ENCODE data around the gene CD2. TPM values are rescaled to one million over a fixed set of nuclear protein-coding genes. Genes with fewer than 3 reads are reported as not detected.

The CD2 gene
- total RNA-seq, 1 donor from 2014 or later = 8.3 TPM

DNA sequence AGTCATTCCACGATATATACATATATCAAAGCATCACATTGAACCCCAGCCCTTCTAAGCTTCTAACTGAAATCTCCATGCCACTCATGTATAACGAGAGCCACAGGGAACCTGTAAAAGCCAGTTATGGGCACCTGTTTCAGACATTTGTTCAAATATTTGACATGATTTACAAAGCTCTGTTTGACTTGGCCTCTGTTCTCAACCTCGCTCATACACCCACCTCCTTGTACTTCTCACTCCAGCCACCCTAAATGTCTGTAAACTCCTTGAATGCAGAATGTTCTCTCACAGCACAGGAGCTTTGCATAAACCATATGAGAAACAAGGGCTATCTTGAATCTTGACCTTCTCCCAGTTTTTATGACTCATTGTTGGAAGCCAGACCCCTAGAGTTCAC, 36.9 kb upstream of the CD2 start:
- Histone ChIP-seq H3K4me1 (no peaks in the 10 kb centered on the region), H3K4me3 (no peak overlapping the region)

DNA sequence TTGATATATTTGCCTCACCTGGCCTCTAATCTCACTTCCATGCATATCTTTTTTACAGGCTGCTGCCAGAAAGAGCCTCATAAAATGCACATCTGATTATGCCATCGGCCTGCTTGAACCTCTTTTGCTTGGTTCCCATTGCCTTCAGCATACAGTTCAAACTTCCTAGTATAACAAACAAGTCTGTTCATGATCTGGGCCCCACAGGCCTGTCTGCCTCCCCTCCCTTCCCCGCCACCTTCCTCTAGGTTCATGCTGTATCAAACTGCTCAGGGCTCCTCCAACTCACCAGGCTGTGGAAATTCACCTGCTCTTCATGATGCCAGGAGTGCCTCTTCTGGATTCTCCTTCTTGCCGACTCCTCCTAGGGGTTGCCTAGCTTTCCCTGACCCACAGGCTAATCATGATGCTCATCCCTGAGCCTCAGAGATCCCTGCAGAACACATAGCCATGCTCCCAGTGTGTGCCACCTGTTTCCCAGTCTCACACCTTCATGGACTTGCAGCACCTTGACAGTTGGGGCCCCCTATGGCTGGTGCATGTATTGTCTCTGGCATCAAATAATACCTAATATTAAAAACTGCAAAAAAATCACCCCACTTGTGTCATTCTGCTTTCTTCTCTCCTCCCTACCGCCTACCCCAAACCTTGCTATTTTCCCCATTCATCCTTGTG, 33.7 kb upstream of the CD2 start:
- peak in 1 of 2 donors; percentile 84 for DNase-seq (ENCODE audit: extremely low spot score in 2 of 2)
- TF ChIP-seq POLR2AphosphoS5 (IDR thresholded peaks at IDR 0.05; ENCODE audit: insufficient read depth in 1 of 2, low read depth in 1 of 2) (peak in 1 of 2 donors; percentile 35), POLR2A (IDR thresholded peaks at IDR 0.05) (no peak)
- TF ChIP-seq, protein P1, sequence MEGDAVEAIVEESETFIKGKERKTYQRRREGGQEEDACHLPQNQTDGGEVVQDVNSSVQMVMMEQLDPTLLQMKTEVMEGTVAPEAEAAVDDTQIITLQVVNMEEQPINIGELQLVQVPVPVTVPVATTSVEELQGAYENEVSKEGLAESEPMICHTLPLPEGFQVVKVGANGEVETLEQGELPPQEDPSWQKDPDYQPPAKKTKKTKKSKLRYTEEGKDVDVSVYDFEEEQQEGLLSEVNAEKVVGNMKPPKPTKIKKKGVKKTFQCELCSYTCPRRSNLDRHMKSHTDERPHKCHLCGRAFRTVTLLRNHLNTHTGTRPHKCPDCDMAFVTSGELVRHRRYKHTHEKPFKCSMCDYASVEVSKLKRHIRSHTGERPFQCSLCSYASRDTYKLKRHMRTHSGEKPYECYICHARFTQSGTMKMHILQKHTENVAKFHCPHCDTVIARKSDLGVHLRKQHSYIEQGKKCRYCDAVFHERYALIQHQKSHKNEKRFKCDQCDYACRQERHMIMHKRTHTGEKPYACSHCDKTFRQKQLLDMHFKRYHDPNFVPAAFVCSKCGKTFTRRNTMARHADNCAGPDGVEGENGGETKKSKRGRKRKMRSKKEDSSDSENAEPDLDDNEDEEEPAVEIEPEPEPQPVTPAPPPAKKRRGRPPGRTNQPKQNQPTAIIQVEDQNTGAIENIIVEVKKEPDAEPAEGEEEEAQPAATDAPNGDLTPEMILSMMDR (IDR thresholded peaks at IDR 0.05) = no peak
- Histone ChIP-seq H3K9me3 (no peaks in the 10 kb centered on the region), H3K27me3 (no peaks in the 10 kb centered on the region), H3K36me3 (no peaks in the 10 kb centered on the region), H3K27ac (no peak overlapping the region), H3K4me3 (no peak overlapping the region), H3K4me1 (no peaks in the 10 kb centered on the region)
- intact Hi-C loops (cut with DNase I) = no loop called here

More for the DNA sequence above, 36.9 kb upstream of the CD2 start:
- peak in 1 of 2 donors; percentile 42 for DNase-seq (ENCODE audit: extremely low spot score in 2 of 2)
- Histone ChIP-seq H3K9me3 (no peaks in the 10 kb centered on the region), H3K27ac (no peak overlapping the region), H3K27me3 (no peaks in the 10 kb centered on the region), H3K36me3 (no peaks in the 10 kb centered on the region)
- intact Hi-C loops (cut with DNase I) = no loop called here
- TF ChIP-seq POLR2AphosphoS5 (IDR thresholded peaks at IDR 0.05; ENCODE audit: insufficient read depth in 1 of 2, low read depth in 1 of 2) = no peak
- no peak for TF ChIP-seq POLR2A (IDR thresholded peaks at IDR 0.05)
- TF ChIP-seq, protein P1 (IDR thresholded peaks at IDR 0.05) = no peak

DNA sequence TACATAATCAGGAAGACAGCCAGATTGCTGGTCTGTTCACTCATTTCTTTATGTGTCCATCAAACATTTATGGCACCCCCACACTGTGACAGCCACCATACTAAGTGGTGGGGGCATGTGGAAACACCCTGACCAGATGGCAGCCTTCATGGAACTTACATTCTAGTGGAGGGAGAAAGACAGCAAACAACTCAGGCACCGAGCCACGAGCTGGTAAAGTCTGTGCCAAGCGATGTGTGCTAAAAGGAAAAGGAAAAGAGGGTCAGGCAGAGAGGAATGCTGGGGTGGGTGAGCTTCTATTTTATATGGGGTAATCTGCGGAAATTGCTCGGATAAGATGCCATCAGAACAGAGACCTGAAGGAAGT, 33.2 kb upstream of the CD2 start:
- no peaks in the 10 kb centered on the region for H3K4me1 ChIP-seq
- no peaks in the 10 kb centered on the region for H3K36me3 ChIP-seq
- DNase-seq (ENCODE audit: extremely low spot score in 2 of 2) = peak in 1 of 2 donors; percentile 42
- no peak overlapping the region for H3K4me3 ChIP-seq
- no peak overlapping the region for H3K27ac ChIP-seq
- H3K9me3 ChIP-seq = no peaks in the 10 kb centered on the region
- intact Hi-C loops (cut with DNase I) = no loop called here
- TF ChIP-seq POLR2AphosphoS5 (IDR thresholded peaks at IDR 0.05; ENCODE audit: insufficient read depth in 1 of 2, low read depth in 1 of 2) (no peak), POLR2A (IDR thresholded peaks at IDR 0.05) (no peak)
- TF ChIP-seq, protein P1 (IDR thresholded peaks at IDR 0.05) = no peak
- H3K27me3 ChIP-seq = no peaks in the 10 kb centered on the region

DNA sequence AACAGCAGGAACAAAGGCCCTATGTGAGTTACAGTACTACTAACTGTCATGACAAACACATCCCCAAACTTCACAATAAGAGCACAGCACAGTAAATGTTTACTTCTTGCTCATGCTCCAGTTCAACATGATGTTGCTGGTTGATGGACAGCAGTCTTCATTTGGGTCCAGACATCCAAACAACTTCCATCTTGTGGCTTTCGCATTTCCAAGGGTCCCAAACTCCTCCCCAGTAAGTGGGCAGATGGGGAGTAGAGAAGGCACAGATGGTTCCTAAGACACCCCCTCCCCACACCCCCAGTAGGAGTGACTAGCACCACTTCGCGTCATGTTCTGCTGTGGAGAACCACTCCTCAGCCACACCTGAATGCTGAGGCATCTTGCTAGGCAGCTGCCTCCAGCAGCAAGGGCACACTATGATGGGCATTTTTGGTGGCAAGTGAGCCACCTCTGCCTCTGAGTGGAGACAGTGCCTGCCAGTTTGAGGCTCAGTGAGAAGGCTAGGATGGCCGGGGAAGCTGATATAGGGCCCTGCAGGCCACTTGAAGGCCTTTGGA, 32.7 kb upstream of the CD2 start:
- Histone ChIP-seq H3K27me3 (no peaks in the 10 kb centered on the region), H3K36me3 (no peaks in the 10 kb centered on the region), H3K9me3 (no peaks in the 10 kb centered on the region), H3K27ac (peak overlapping the region; percentile 20), H3K4me1 (no peaks in the 10 kb centered on the region), H3K4me3 (no peak overlapping the region)
- peak in 1 of 2 donors; percentile 70 for DNase-seq (ENCODE audit: extremely low spot score in 2 of 2)
- TF ChIP-seq, protein P1 (IDR thresholded peaks at IDR 0.05) = no peak
- TF ChIP-seq POLR2A (IDR thresholded peaks at IDR 0.05) (no peak), POLR2AphosphoS5 (IDR thresholded peaks at IDR 0.05; ENCODE audit: insufficient read depth in 1 of 2, low read depth in 1 of 2) (no peak)
- intact Hi-C loops (cut with DNase I) = no loop called here
